Stimulated activated naive CD8-positive, alpha-beta T cell treated with anti-CD3 and anti-CD28 coated beads, Interleukin-15, amount 100 ng/mL, for 72 hours (primary cell): ENCODE results near the gene FZR1.
"Not testable (repeated sequence)": the region's sequence is repeated elsewhere in the genome, so short reads cannot be mapped to it uniquely, and the experiment has no call there.

ENCODE experiments used
- ATAC-seq: fragments of 150-1000 bp; cut with Tn5 transposase; 2 replicates; pipeline ENCODE4 v1.10.0; 2021; ENCODE audit warnings: mild to moderate bottlenecking, moderate library complexity
- DNase-seq, 2 donors: peaks; one replicate each; pipeline ENCODE4 v3.0.0; 2021 to 2022
- H3K27ac Mint-ChIP-seq, 2 donors: one replicate each; pipeline ENCODE4 v1.8.0; 2022; ENCODE audit warnings: mild to moderate bottlenecking in 2 of 2, mixed read lengths in 2 of 2, moderate library complexity in 2 of 2
- H3K27me3 Mint-ChIP-seq: one replicate; pipeline ENCODE4 v1.8.0; 2022; ENCODE audit warnings: mixed read lengths
- H3K4me1 Mint-ChIP-seq: one replicate; pipeline ENCODE4 v1.8.0; 2022; ENCODE audit warnings: mild to moderate bottlenecking, mixed read lengths
- H3K4me3 Mint-ChIP-seq, 2 donors: one replicate each; pipeline ENCODE4 v1.8.0; 2022; ENCODE audit warnings: mild to moderate bottlenecking in 2 of 2, mixed read lengths in 2 of 2, moderate library complexity in 1 of 2
- H3K9me3 Mint-ChIP-seq, 2 donors: one replicate each; pipeline ENCODE4 v1.8.0; 2022; ENCODE audit warnings: mixed read lengths in 2 of 2

Gene FZR1

GRCh38 chr19:3550947-3551791, 45.1 kb downstream of the FZR1 start:
- ATAC-seq (no peak), DNase-seq (no peak)
- Mint-ChIP-seq H3K4me1 (peaks cover 71% of the 10 kb centered on the region), H3K27me3 (no peaks in the 10 kb centered on the region), H3K9me3 (no peaks in the 10 kb centered on the region), H3K4me3 (no peak overlapping the region), H3K27ac (peak overlapping the region; percentile 55 to 90)

- Mint-ChIP-seq H3K9me3 (no peaks in the 10 kb centered on the region), H3K4me1 (peaks cover 76% of the 10 kb centered on the region), H3K4me3 (no peak overlapping the region), H3K27me3 (no peaks in the 10 kb centered on the region), H3K27ac (peak overlapping the region; percentile 23 to 55)
- ATAC-seq: no peak
- no peak for DNase-seq
Observed at GRCh38 chr19:3551792-3552095, 45.6 kb downstream of the FZR1 start.

GRCh38 chr19:3554254-3555083, 48.4 kb downstream of the FZR1 start:
- peak overlapping the region; percentile 90 to 97 for H3K4me3 Mint-ChIP-seq
- no peak for ATAC-seq
- peaks cover 75% of the 10 kb centered on the region for H3K4me1 Mint-ChIP-seq
- no peaks in the 10 kb centered on the region for H3K27me3 Mint-ChIP-seq
- H3K9me3 Mint-ChIP-seq: no peaks in the 10 kb centered on the region
- DNase-seq: no peak
- H3K27ac Mint-ChIP-seq: peak overlapping the region; percentile 76 to 90

GRCh38 chr19:3555653-3556422, 49.7 kb downstream of the FZR1 start:
- H3K4me3 Mint-ChIP-seq: peak overlapping the region; percentile 90 to 97

GRCh38 chr19:3556423-3556977, 50.4 kb downstream of the FZR1 start:
- no peaks in the 10 kb centered on the region for H3K9me3 Mint-ChIP-seq
- no peak for DNase-seq
- H3K27me3 Mint-ChIP-seq: no peaks in the 10 kb centered on the region
- peak overlapping the region; percentile 90 to 97 for H3K4me3 Mint-ChIP-seq
- peak overlapping the region; percentile 86 to 90 for H3K27ac Mint-ChIP-seq
- H3K4me1 Mint-ChIP-seq: peaks cover 66% of the 10 kb centered on the region
- ATAC-seq: peak; percentile 2

More at GRCh38 chr19:3555653-3556422, 49.7 kb downstream of the FZR1 start:
- H3K4me1 Mint-ChIP-seq: peaks cover 72% of the 10 kb centered on the region
- peak overlapping the region; percentile 86 to 90 for H3K27ac Mint-ChIP-seq
- ATAC-seq (no peak), DNase-seq (no peak)
- H3K9me3 Mint-ChIP-seq: no peaks in the 10 kb centered on the region
- H3K27me3 Mint-ChIP-seq: no peaks in the 10 kb centered on the region

GRCh38 chr19:3556978-3557460, 50.9 kb downstream of the FZR1 start:
- Mint-ChIP-seq H3K27me3 (no peaks in the 10 kb centered on the region), H3K4me1 (peaks cover 61% of the 10 kb centered on the region), H3K27ac (peak overlapping the region; percentile 86 to 89), H3K4me3 (peak overlapping the region; percentile 90 to 97), H3K9me3 (no peaks in the 10 kb centered on the region)
- peak; percentile 47 for ATAC-seq
- DNase-seq: peak; percentile 65 to 69

GRCh38 chr19:3557461-3558248, 51.5 kb downstream of the FZR1 start, which contains the start of gene MFSD12:
Gene MFSD12 (minus strand): TSS chr19:3557586. CDS start chr19:3557403, 183 bp downstream.
- H3K4me1 Mint-ChIP-seq: peaks cover 55% of the 10 kb centered on the region
- H3K4me3 Mint-ChIP-seq: peak within 1 kb of the TSS; percentile 93 to 97
- DNase-seq (peak; percentile 95), ATAC-seq (peak; percentile 94)
- peak within 1 kb of the TSS; percentile 86 to 95 for H3K27ac Mint-ChIP-seq
- H3K9me3 Mint-ChIP-seq: no peaks in the 10 kb centered on the region
- H3K27me3 Mint-ChIP-seq: no peaks in the 10 kb centered on the region

GRCh38 chr19:3563709-3564524, 57.8 kb downstream of the FZR1 start:
- Mint-ChIP-seq H3K4me3 (no peak overlapping the region), H3K9me3 (no peaks in the 10 kb centered on the region), H3K27me3 (no peaks in the 10 kb centered on the region), H3K27ac (peak overlapping the region in 1 of 2 donors; percentile 86), H3K4me1 (peaks cover 3% of the 10 kb centered on the region)
- no peak for ATAC-seq
- no peak for DNase-seq

- no peak for DNase-seq
- Mint-ChIP-seq H3K9me3 (no peaks in the 10 kb centered on the region), H3K27me3 (no peaks in the 10 kb centered on the region), H3K4me1 (no peaks in the 10 kb centered on the region), H3K27ac (no peak overlapping the region), H3K4me3 (no peak overlapping the region)
- ATAC-seq: no peak
Observed at GRCh38 chr19:3565139-3565538, 59.0 kb downstream of the FZR1 start.

- not testable (repeated sequence) for DNase-seq, ATAC-seq, H3K9me3 Mint-ChIP-seq, H3K27ac Mint-ChIP-seq, H3K27me3 Mint-ChIP-seq, H3K4me3 Mint-ChIP-seq
- peaks cover 32% of the 10 kb centered on the region for H3K4me1 Mint-ChIP-seq
Observed at GRCh38 chr19:3570042-3570441, 63.9 kb downstream of the FZR1 start.

GRCh38 chr19:3570606-3571011, 64.5 kb downstream of the FZR1 start:
- Mint-ChIP-seq H3K27me3 (no peaks in the 10 kb centered on the region), H3K27ac (no peak overlapping the region), H3K4me1 (peaks cover 37% of the 10 kb centered on the region), H3K4me3 (no peak overlapping the region), H3K9me3 (no peaks in the 10 kb centered on the region)
- no peak for DNase-seq
- ATAC-seq: no peak

- peak overlapping the region; percentile 81 to 89 for H3K4me3 Mint-ChIP-seq
- H3K27ac Mint-ChIP-seq: peak overlapping the region; percentile 86
- peaks cover 37% of the 10 kb centered on the region for H3K4me1 Mint-ChIP-seq
- H3K9me3 Mint-ChIP-seq: no peaks in the 10 kb centered on the region
- H3K27me3 Mint-ChIP-seq: no peaks in the 10 kb centered on the region
- peak; percentile 98 to 100 for DNase-seq
- peak; percentile 95 for ATAC-seq
Observed at GRCh38 chr19:3572132-3572854, 66.2 kb downstream of the FZR1 start.

GRCh38 chr19:3572855-3573161, 66.7 kb downstream of the FZR1 start, which contains the start of gene HMG20B:
Gene HMG20B (plus strand): TSS chr19:3572944. CDS start chr19:3573310, 366 bp downstream.
- H3K4me3 Mint-ChIP-seq: peak within 1 kb of the TSS; percentile 81 to 89
- H3K9me3 Mint-ChIP-seq: no peaks in the 10 kb centered on the region
- H3K27ac Mint-ChIP-seq: peak within 1 kb of the TSS; percentile 86
- ATAC-seq (peak; percentile 7), DNase-seq (no peak)
- H3K4me1 Mint-ChIP-seq: peaks cover 37% of the 10 kb centered on the region
- no peaks in the 10 kb centered on the region for H3K27me3 Mint-ChIP-seq
